PFSK-1 (cell line): ENCODE measurements around the gene CLEC17A.

Experiments
- POLR2AphosphoS5 ChIP-seq: IDR thresholded peaks from 2 replicates; pipeline ENCODE4 v1.6.1; 2012; ENCODE audit warnings: low read depth, mild to moderate bottlenecking, control low read depth, low read length, moderate library complexity
- SIN3A ChIP-seq: IDR thresholded peaks from 2 replicates; pipeline ENCODE4 v1.6.1; 2012; ENCODE audit warnings: mild to moderate bottlenecking, low read length, moderate library complexity, borderline replicate concordance; ENCODE audit not compliant: insufficient read depth
- TAF1 ChIP-seq: IDR thresholded peaks from 2 replicates; pipeline ENCODE4 v1.6.1; 2012; ENCODE audit warnings: low read length, control low read depth, borderline replicate concordance; ENCODE audit not compliant: insufficient read depth
- TF ChIP-seq, protein P1 (sequence below), 2 experiments: IDR thresholded peaks; 2 replicates each; pipeline versions ENCODE4 v1.6.1 to v1.8.0; 2011 to 2012; ENCODE audit warnings: low read depth in 2 of 2, low read length in 2 of 2, control low read depth in 1 of 2, inconsistent platforms in 1 of 2, mild to moderate bottlenecking in 1 of 2, moderate library complexity in 1 of 2; ENCODE audit not compliant: insufficient read depth in 1 of 2

GRCh38 chr19:14629557-14629956 lies 46.7 kb downstream of the CLEC17A start:
- TF ChIP-seq POLR2AphosphoS5, result no peak
- no peak for TF ChIP-seq SIN3A
- TF ChIP-seq, protein P1, sequence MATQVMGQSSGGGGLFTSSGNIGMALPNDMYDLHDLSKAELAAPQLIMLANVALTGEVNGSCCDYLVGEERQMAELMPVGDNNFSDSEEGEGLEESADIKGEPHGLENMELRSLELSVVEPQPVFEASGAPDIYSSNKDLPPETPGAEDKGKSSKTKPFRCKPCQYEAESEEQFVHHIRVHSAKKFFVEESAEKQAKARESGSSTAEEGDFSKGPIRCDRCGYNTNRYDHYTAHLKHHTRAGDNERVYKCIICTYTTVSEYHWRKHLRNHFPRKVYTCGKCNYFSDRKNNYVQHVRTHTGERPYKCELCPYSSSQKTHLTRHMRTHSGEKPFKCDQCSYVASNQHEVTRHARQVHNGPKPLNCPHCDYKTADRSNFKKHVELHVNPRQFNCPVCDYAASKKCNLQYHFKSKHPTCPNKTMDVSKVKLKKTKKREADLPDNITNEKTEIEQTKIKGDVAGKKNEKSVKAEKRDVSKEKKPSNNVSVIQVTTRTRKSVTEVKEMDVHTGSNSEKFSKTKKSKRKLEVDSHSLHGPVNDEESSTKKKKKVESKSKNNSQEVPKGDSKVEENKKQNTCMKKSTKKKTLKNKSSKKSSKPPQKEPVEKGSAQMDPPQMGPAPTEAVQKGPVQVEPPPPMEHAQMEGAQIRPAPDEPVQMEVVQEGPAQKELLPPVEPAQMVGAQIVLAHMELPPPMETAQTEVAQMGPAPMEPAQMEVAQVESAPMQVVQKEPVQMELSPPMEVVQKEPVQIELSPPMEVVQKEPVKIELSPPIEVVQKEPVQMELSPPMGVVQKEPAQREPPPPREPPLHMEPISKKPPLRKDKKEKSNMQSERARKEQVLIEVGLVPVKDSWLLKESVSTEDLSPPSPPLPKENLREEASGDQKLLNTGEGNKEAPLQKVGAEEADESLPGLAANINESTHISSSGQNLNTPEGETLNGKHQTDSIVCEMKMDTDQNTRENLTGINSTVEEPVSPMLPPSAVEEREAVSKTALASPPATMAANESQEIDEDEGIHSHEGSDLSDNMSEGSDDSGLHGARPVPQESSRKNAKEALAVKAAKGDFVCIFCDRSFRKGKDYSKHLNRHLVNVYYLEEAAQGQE (IDR thresholded peaks at IDR 0.05; ENCODE audit: insufficient read depth in 1 of 2, low read depth in 2 of 2, low read length in 2 of 2), result no peak
- no peak for TF ChIP-seq TAF1
